CD14-positive monocyte (primary cell): Measurements from ENCODE around the gene PTPRR. TPM values are rescaled to one million over a fixed set of nuclear protein-coding genes. Genes with fewer than 3 reads are reported as not detected.

Experiments
- DNase-seq, 3 donors: peaks; one replicate each; pipeline ENCODE4 v3.0.0-alpha.2; 2011 to 2022
- H2AFZ ChIP-seq: 2 replicates; pipeline ENCODE4 v1.6.0; 2012; ENCODE audit warnings: mild to moderate bottlenecking, low read depth, low read length, inconsistent platforms; ENCODE audit not compliant: insufficient read depth, poor library complexity, severe bottlenecking
- H3K27ac ChIP-seq, 2 donors: 1 replicate in 1 of 2; 2 replicates in 1 of 2; pipeline ENCODE4 v1.5.1; 2012 to 2013; ENCODE audit warnings: low read length in 2 of 2, control low read depth in 1 of 2, inconsistent platforms in 1 of 2, low read depth in 1 of 2, mild to moderate bottlenecking in 1 of 2
- H3K27me3 ChIP-seq, 2 donors: one replicate each; pipeline versions ENCODE4 v1.6.0 to v1.6.1; 2011 to 2013; ENCODE audit warnings: low read length in 2 of 2; ENCODE audit not compliant: control insufficient read depth in 2 of 2, insufficient read depth in 2 of 2
- H3K36me3 ChIP-seq, 2 donors: replicated peaks in 1 of 2; 1 replicate in 1 of 2; 2 replicates in 1 of 2; pipeline versions ENCODE4 v1.5.1 to v1.6.1; 2012 to 2013; ENCODE audit warnings: low read length in 2 of 2, control low read depth in 1 of 2, inconsistent platforms in 1 of 2, mild to moderate bottlenecking in 1 of 2; ENCODE audit not compliant: insufficient read depth in 2 of 2, control insufficient read depth in 1 of 2
- H3K4me1 ChIP-seq, 2 donors: 1 replicate in 1 of 2; 2 replicates in 1 of 2; pipeline versions ENCODE4 v1.5.1 to v1.6.1; 2012 to 2013; ENCODE audit warnings: low read length in 2 of 2, control low read depth in 1 of 2, inconsistent platforms in 1 of 2, mild to moderate bottlenecking in 1 of 2, moderate library complexity in 1 of 2; ENCODE audit not compliant: insufficient read depth in 2 of 2, control insufficient read depth in 1 of 2
- H3K4me2 ChIP-seq: replicated peaks from 2 replicates; pipeline ENCODE3; 2012; ENCODE audit warnings: low read length, moderate library complexity, mild to moderate bottlenecking; ENCODE audit not compliant: poor library complexity, severe bottlenecking; ENCODE audit errors: extremely low read depth
- H3K4me3 ChIP-seq, 3 experiments: fragments of 200-600 bp in 1 of 3; sonication (generic) in 1 of 3; replicated peaks in 1 of 3; 1 replicate in 2 of 3; 2 replicates in 1 of 3; pipeline ENCODE4 v1.5.1; 2011 to 2013; ENCODE audit warnings: low read length in 3 of 3, mild to moderate bottlenecking in 3 of 3, control low read depth in 2 of 3, low read depth in 2 of 3, inconsistent platforms in 1 of 3, moderate library complexity in 1 of 3
- H3K79me2 ChIP-seq: 2 replicates; pipeline ENCODE4 v1.6.0; 2012; ENCODE audit warnings: mild to moderate bottlenecking, control low read depth, inconsistent platforms, low read length, moderate library complexity; ENCODE audit not compliant: insufficient read depth
- H3K9ac ChIP-seq: 2 replicates; pipeline ENCODE4 v1.6.0; 2017; ENCODE audit warnings: low read length, mild to moderate bottlenecking; ENCODE audit not compliant: insufficient read depth, poor library complexity, severe bottlenecking
- H3K9me3 ChIP-seq, 2 donors: replicated peaks in 1 of 2; 1 replicate in 1 of 2; 2 replicates in 1 of 2; pipeline versions ENCODE4 v1.5.1 to v1.6.1; 2012 to 2013; ENCODE audit warnings: low read length in 2 of 2, control low read depth in 1 of 2; ENCODE audit not compliant: control insufficient read depth in 1 of 2, insufficient read depth in 1 of 2
- H4K20me1 ChIP-seq: 2 replicates; pipeline ENCODE4 v1.6.0; 2012; ENCODE audit warnings: mild to moderate bottlenecking, low read length, control low read depth, moderate library complexity; ENCODE audit not compliant: insufficient read depth
- H3K27ac Mint-ChIP-seq, 7 donors: one replicate each; pipeline ENCODE4 v1.8.0; 2020; ENCODE audit warnings: mild to moderate bottlenecking in 7 of 7, mixed read lengths in 7 of 7, moderate library complexity in 6 of 7, inconsistent platforms in 2 of 7
- H3K27me3 Mint-ChIP-seq, 3 donors: one replicate each; pipeline ENCODE4 v1.8.0; 2021 to 2022; ENCODE audit warnings: low read depth in 3 of 3, mild to moderate bottlenecking in 3 of 3, mixed read lengths in 3 of 3, moderate library complexity in 3 of 3, inconsistent platforms in 1 of 3
- H3K36me3 Mint-ChIP-seq, 2 donors: one replicate each; pipeline ENCODE4 v1.8.0; 2020; ENCODE audit warnings: mixed read lengths in 2 of 2, inconsistent platforms in 1 of 2, mild to moderate bottlenecking in 1 of 2
- H3K4me1 Mint-ChIP-seq: one replicate; pipeline ENCODE4 v1.8.0; 2020; ENCODE audit warnings: mild to moderate bottlenecking, mixed read lengths
- H3K4me3 Mint-ChIP-seq, 2 donors: one replicate each; pipeline ENCODE4 v1.8.0; 2020; ENCODE audit warnings: mild to moderate bottlenecking in 2 of 2, mixed read lengths in 2 of 2, moderate library complexity in 1 of 2
- H3K9me3 Mint-ChIP-seq, 7 donors: one replicate each; pipeline ENCODE4 v1.8.0; 2020 to 2022; ENCODE audit warnings: mixed read lengths in 7 of 7, mild to moderate bottlenecking in 6 of 7, moderate library complexity in 6 of 7, inconsistent platforms in 2 of 7
- WGBS: methylation state at CpG from one replicate; pipeline ENCODE4 v1.1.5; 2013; ENCODE audit warnings: missing lambda C conversion rate; ENCODE audit not compliant: insufficient coverage; 5-methylcytosine and 5-hydroxymethylcytosine counted together
- intact Hi-C, 2 donors: fragments of 100-400 bp; cut with micrococcal nuclease; formaldehyde crosslinking; loops; one replicate each; pipeline versions ENCODE4 v1.15.0 to v1.15.1; 2023
- polyA plus RNA-seq, 3 donors: library from polyadenylated mRNA; depleted of rRNA in 1 of 3; unstranded in 2 of 3; stranded (reverse) in 1 of 3; fragments of 300-500 nt in 2 of 3; fragments of >200 nt in 1 of 3; fragmentation: Illumina TruSeq in 2 of 3; gene quantifications; 1 replicate in 2 of 3; 2 replicates in 1 of 3; pipeline ENCODE4 v1.2.3, GENCODE V29; 2012 to 2021
- TF ChIP-seq, protein P1 (sequence below): fragments of 200-600 bp; IDR thresholded peaks from one replicate; pipeline ENCODE4 v1.8.0; 2022; ENCODE audit warnings: antibody characterized with exemption, mild to moderate bottlenecking

The PTPRR gene
- polyA plus RNA-seq, 3 donors, result not detected

DNA sequence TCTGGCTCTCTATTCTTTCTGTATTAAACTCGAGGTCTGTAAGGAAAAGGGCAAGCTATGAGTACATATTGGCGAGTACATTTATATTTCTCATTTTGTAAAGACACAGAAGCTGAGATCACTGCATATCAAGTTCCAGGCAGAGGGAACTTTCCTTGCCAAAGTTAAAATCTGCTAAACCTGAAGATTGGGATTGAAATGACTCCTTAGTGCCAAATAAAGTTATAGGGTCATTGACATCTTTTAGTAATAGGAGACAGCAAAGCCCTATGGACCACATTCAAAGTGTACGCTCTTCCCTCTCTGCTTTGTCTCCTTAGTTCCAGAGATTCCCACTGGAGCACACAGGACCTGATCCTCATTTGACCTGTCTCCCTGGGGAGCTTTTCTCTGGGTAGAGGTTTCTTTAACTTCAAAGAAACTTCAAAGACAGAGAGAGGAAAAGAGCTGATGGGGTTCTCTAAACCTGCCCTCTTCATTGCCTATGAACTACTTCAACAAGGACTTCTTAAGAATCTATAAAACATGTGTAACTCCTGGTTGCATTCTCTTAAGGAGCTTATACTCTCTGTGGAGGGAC lies 42.6 kb upstream of the PTPRR start:
- Histone ChIP-seq H2AFZ (no peak overlapping the region), H3K9me3 (no peaks in the 10 kb centered on the region), H3K9ac (no peak overlapping the region), H3K36me3 (no peaks in the 10 kb centered on the region), H3K4me1 (no peaks in the 10 kb centered on the region), H3K27ac (no peak overlapping the region), H3K79me2 (no peaks in the 10 kb centered on the region), H4K20me1 (no peaks in the 10 kb centered on the region), H3K4me2 (no peak overlapping the region), H3K4me3 (no peak overlapping the region), H3K27me3 (no peaks in the 10 kb centered on the region)
- TF ChIP-seq, protein P1, sequence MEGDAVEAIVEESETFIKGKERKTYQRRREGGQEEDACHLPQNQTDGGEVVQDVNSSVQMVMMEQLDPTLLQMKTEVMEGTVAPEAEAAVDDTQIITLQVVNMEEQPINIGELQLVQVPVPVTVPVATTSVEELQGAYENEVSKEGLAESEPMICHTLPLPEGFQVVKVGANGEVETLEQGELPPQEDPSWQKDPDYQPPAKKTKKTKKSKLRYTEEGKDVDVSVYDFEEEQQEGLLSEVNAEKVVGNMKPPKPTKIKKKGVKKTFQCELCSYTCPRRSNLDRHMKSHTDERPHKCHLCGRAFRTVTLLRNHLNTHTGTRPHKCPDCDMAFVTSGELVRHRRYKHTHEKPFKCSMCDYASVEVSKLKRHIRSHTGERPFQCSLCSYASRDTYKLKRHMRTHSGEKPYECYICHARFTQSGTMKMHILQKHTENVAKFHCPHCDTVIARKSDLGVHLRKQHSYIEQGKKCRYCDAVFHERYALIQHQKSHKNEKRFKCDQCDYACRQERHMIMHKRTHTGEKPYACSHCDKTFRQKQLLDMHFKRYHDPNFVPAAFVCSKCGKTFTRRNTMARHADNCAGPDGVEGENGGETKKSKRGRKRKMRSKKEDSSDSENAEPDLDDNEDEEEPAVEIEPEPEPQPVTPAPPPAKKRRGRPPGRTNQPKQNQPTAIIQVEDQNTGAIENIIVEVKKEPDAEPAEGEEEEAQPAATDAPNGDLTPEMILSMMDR, result no peak
- Mint-ChIP-seq H3K27me3 (peaks cover 0 to 2% (median 1%) of the 10 kb centered on the region in 3 donors), H3K27ac (no peak overlapping the region), H3K4me1 (no peaks in the 10 kb centered on the region), H3K4me3 (no peak overlapping the region), H3K36me3 (no peaks in the 10 kb centered on the region), H3K9me3 (peaks cover 0 to 4% (median 0%) of the 10 kb centered on the region in 7 donors)
- intact Hi-C loops, result no loop called here
- no peak for DNase-seq
- no CpG with 5 or more reads among the region's 3 CpGs for WGBS

DNA sequence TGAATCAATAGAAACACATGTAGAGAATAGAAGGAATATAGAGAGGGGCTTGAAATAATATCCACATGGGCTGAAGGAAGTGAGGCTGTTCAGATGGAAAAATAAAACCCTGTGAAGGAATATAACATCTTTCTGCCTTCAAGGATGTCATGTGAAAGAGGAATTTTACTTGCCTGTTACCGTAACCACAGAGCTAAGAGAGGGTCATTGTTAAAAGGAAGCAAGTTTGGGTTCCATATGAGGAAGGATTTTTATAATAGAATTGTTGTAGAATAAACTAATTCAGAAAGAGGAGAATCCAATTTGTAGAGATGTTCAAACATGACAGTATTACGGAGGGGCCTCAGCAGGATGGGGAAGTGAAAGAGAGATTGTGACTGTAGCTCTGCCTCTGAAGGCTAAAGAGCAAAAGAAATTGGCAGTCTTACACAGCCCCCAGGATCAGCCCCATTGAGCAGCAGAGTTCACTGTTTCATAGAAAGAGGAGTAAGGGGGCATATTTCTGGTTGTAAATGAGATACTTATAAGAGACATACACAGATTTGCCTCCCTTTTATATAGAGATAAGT lies 41.8 kb upstream of the PTPRR start:
- no peaks in the 10 kb centered on the region for H3K79me2 ChIP-seq
- peaks cover 0 to 4% (median 0%) of the 10 kb centered on the region in 7 donors for H3K9me3 Mint-ChIP-seq
- 38% methylated on average over 2 of the region's 2 CpGs for WGBS
- no peak overlapping the region for H3K9ac ChIP-seq
- no peak overlapping the region for H3K27ac ChIP-seq
- no peak overlapping the region for H3K27ac Mint-ChIP-seq
- intact Hi-C loops, result no loop called here
- H3K4me1 Mint-ChIP-seq, result no peaks in the 10 kb centered on the region
- peaks cover 0 to 2% (median 1%) of the 10 kb centered on the region in 3 donors for H3K27me3 Mint-ChIP-seq
- no peaks in the 10 kb centered on the region for H4K20me1 ChIP-seq
- TF ChIP-seq, protein P1, result no peak
- H3K4me1 ChIP-seq, result no peaks in the 10 kb centered on the region
- no peak overlapping the region for H2AFZ ChIP-seq
- no peaks in the 10 kb centered on the region for H3K36me3 ChIP-seq
- no peaks in the 10 kb centered on the region for H3K9me3 ChIP-seq
- no peak overlapping the region for H3K4me2 ChIP-seq
- H3K27me3 ChIP-seq, result no peaks in the 10 kb centered on the region
- H3K36me3 Mint-ChIP-seq, result no peaks in the 10 kb centered on the region
- no peak for DNase-seq
- H3K4me3 Mint-ChIP-seq, result no peak overlapping the region
- no peak overlapping the region for H3K4me3 ChIP-seq
